ENCODE measurements around the gene MCUB. TPM values are rescaled to one million over a fixed set of nuclear protein-coding genes. Genes with fewer than 3 reads are reported as not detected.

MCUB gene
- total RNA-seq, 2 experiments from 2014 or later = 69.1 to 71.8 TPM

DNA sequence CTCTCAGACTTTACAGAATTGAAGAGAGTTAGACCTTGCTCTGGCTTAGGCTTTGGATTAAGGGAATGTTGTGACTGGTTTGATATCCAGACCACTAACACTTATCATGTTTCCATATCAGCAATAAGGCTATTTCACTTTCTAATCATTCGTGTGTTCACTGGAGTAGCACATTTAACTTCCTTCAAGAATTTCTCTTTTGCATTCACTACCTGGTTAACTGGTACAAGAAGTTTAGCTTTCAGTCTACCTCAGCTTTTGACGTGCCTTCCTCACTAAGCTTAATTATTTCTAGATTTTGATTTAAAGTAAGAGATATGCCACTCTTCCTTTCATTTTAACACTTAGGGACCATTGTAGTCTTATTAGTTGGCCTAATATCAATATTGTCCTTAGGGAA, 80.6 kb downstream of the MCUB start:
- CTCF ChIA-PET = interaction anchor here (0.6 to 0.9 kb wide), 3 partner anchors 10 to 194 kb away, joined by 3 read pairs; no protein-coding TSS in a partner anchor
- Mint-ChIP-seq H3K27ac (peak overlapping the region; percentile 72), H3K36me3 (ENCODE audit: low read depth) (peaks cover 20% of the 10 kb centered on the region), H3K4me3 (no peak overlapping the region), H3K9me3 (peaks cover 13% of the 10 kb centered on the region), H3K4me1 (ENCODE audit: low read depth) (peaks cover 48% of the 10 kb centered on the region), H3K27me3 (ENCODE audit: low read depth) (no peaks in the 10 kb centered on the region)
- intact Hi-C loops (cut with micrococcal nuclease) = loop anchor here (1.0 to 10.0 kb wide), 2 partner anchors 52 to 1546 kb away; no protein-coding TSS in a partner anchor
- DNase-seq = no peak

DNA sequence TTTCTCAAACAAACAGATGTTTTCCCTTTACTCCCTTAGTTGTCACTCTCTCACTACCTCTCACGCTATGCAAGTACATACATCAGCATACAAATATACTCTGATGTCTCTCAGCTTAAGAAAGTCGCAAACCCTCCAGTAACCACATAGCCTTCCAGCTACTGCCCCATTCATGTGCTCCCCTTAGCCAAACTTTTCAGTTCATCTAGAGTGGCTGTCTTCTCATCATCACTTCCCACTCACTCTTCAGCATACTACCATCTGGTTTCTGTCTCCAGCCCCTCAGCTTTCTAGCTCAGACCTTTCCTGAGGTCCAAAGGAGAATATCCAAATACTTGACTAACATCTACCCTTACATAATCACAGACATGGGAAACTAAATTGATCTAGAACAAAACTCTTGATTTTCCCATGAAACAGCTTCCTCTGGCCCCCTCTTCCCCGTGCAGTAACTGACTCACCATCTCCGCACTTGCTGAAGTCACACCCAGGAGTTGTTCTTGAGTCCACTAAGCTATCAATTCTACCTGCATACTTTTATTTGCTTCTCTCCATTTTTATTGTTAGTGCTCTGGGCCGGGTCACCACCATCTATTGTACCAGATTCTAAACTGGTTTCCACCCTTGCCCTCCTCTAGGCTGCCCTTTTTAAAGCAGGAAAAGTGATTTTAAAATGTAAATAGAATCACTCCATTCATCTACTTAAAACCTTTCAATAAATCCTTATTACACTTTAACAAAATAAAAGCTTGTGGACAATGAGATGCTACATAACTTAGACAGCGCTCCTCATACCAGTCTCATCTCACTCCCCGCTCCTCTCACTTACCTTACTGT, 86.0 kb downstream of the MCUB start:
- Mint-ChIP-seq H3K27me3 (ENCODE audit: low read depth) (no peaks in the 10 kb centered on the region), H3K4me1 (ENCODE audit: low read depth) (peaks cover 56% of the 10 kb centered on the region), H3K4me3 (no peak overlapping the region), H3K27ac (no peak overlapping the region), H3K9me3 (peaks cover 7% of the 10 kb centered on the region), H3K36me3 (ENCODE audit: low read depth) (peaks cover 5% of the 10 kb centered on the region)
- DNase-seq = peak; percentile 46
- CTCF ChIA-PET = interaction anchor here (1.2 kb wide), 2 partner anchors 12 to 23 kb away, joined by 5 to 7 read pairs; no protein-coding TSS in a partner anchor
- intact Hi-C loops (cut with micrococcal nuclease) = loop anchor here (5.0 to 10.0 kb wide), 3 partner anchors 301 to 1551 kb away; partner anchors contain the start of gene ELOVL6

DNA sequence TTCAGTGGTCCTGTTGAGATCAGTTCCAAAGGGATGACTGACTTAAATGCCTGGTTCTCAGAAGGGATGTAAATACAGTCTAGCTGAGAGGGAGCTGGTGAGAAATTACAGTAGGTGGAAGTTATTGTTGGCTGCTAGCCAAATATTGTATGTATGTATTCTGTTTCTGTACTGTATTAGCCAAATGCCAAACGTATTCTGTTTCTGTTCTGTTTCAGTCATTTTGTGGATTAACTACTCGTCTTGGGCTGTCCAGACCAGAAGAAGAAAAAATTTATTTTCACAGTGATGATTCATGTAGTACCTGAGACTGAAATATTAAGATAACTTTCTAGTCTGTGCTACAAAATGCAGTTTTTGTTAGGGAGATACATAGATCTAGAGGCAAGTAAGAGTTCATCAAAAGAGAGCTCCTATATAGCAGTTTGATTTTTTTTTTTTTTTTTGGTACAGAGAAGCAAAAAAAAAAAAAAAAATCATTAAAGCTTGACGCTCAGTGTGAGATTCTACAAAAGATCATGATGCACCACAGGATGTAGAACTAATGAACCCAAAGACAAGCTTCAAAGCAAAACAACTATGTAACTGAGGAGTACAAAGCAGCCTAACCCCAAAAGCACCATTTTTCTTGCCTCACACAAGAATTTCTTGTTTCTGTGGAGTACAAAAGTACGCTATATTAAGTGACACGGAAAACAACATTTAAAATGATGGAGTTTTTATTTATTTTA, 88.4 kb downstream of the MCUB start:
- no peak for DNase-seq
- peaks cover 21% of the 10 kb centered on the region for H3K9me3 Mint-ChIP-seq
- CTCF ChIA-PET = interaction anchor here (0.6 to 1.4 kb wide), 4 partner anchors 10 to 1536 kb away, joined by 3 to 5 read pairs (median 4); no protein-coding TSS in a partner anchor
- H3K36me3 Mint-ChIP-seq (ENCODE audit: low read depth) = peaks cover 20% of the 10 kb centered on the region
- peaks cover 45% of the 10 kb centered on the region for H3K4me1 Mint-ChIP-seq (ENCODE audit: low read depth)
- H3K27ac Mint-ChIP-seq = peak overlapping the region; percentile 77
- intact Hi-C loops (cut with micrococcal nuclease) = loop anchor here (1.0 to 10.0 kb wide), 5 partner anchors 54 to 1554 kb away; partner anchors contain the start of genes CASP6 and ELOVL6
- H3K27me3 Mint-ChIP-seq (ENCODE audit: low read depth) = no peaks in the 10 kb centered on the region
- peak overlapping the region; percentile 59 for H3K4me3 Mint-ChIP-seq

DNA sequence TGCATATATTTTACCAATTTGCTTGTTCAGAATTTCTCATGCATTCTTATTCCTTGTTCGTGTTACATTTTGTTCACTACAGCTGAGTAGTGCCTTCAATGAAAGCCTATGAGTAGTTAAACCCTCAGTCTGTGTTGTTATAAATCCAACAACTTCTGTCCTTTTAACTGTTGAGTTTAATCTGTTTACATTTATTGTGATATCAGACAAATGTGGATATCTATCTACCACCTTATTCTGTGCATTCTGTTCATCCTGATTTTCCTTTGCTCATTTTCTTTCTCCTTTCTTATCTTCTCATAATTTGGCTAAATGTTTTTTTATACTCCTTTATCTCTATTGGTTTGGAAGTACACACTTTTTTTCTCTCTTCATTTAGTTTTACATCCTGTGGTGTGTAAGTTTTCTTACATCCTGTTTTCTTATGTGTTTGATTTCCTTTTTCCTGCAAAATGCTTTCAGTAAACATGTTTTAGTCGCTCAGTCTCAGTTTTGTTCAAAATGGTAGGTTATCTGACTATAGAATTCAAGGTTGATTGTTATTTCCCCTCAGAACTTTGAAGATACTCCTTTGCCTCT, 89.0 kb downstream of the MCUB start:
- Mint-ChIP-seq H3K27ac (peak overlapping the region; percentile 77), H3K9me3 (peaks cover 23% of the 10 kb centered on the region), H3K4me1 (ENCODE audit: low read depth) (peaks cover 40% of the 10 kb centered on the region), H3K27me3 (ENCODE audit: low read depth) (no peaks in the 10 kb centered on the region), H3K4me3 (peak overlapping the region; percentile 39), H3K36me3 (ENCODE audit: low read depth) (peaks cover 21% of the 10 kb centered on the region)
- CTCF ChIA-PET = interaction anchor here (1.3 kb wide), 1 partner anchor 20 kb away, joined by 4 read pairs; no protein-coding TSS in a partner anchor
- intact Hi-C loops (cut with micrococcal nuclease) = loop anchor here (1.0 to 10.0 kb wide), 5 partner anchors 54 to 1554 kb away; partner anchors contain the start of genes CASP6 and ELOVL6
- DNase-seq = no peak

DNA sequence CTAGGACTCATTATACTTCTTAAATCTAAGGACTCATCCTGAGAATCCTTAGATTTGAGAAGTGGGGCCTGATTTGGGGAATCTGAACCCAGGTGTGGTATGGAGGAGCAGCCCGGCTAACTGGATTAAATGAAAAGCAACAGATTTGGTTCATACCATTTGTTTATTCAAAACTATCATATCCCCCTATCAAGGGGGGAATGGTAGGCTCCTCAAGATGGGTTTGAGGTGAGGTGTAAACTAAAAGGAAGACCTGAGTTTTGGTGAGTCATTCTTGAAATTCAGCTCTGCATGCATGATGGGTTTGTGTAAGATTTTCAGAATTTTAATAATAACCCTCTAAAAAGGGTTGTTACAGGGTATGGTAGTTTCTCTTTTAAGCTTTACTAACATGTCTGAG, 89.8 kb downstream of the MCUB start:
- H3K4me1 Mint-ChIP-seq (ENCODE audit: low read depth) = peaks cover 43% of the 10 kb centered on the region
- no peak overlapping the region for H3K4me3 Mint-ChIP-seq
- CTCF ChIA-PET = no interaction called here
- DNase-seq = peak; percentile 46
- peaks cover 24% of the 10 kb centered on the region for H3K36me3 Mint-ChIP-seq (ENCODE audit: low read depth)
- no peaks in the 10 kb centered on the region for H3K27me3 Mint-ChIP-seq (ENCODE audit: low read depth)
- peak overlapping the region; percentile 68 for H3K27ac Mint-ChIP-seq
- intact Hi-C loops (cut with micrococcal nuclease) = loop anchor here (1.0 to 10.0 kb wide), 6 partner anchors 21 to 1555 kb away; partner anchors contain the start of genes CASP6 and ELOVL6
- peaks cover 23% of the 10 kb centered on the region for H3K9me3 Mint-ChIP-seq

DNA sequence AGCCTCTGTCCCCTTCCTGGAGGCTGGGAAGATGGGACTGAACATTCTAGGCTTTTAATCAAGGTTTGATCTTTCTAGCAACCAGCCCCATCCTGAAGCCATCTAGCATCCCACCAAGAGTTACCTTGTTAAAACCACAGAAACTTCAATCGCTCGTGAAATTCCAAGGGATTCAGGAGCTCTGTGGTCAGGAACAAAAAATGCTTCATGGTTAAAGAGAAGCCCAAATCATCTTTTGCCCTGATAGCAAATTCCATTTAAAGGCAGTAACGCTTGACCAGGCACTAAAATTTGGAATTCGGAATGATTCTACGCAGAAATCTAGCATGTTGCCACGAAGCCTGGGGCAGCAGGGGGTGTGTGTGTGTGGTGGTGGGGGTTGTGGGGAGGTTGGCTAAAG, 95.3 kb downstream of the MCUB start:
- peak overlapping the region; percentile 41 for H3K27ac Mint-ChIP-seq
- CTCF ChIA-PET = no interaction called here

DNA sequence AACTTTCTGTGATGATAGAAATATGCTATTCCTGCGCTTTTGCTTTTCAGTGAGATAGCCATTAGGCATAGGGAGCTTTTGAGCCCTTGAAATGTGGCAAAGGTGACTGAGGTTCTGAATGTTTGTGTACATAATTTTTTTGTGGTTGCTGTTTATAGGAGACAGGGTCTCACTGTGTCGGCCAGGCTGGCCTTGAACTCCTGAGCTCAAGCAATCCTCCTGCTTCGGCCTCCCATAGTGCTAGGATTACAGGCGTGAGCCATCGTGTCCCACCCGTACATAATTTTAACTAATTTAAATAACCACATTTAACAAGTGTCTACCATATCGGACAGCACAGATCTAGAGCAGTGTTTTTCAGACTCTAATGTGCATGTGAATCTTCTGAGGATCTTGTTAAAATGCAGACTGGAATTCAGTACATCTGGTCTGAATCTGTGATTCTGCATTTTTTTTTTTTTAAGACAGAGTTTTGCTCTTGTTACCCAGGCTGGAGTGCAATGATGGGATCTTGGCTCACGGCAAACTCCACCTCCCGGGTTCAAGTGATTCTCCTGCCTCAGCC, 97.9 kb downstream of the MCUB start:
- H3K36me3 Mint-ChIP-seq (ENCODE audit: low read depth) = peaks cover 6% of the 10 kb centered on the region

More for the DNA sequence above, 95.3 kb downstream of the MCUB start:
- no peak overlapping the region for H3K4me3 Mint-ChIP-seq
- H3K36me3 Mint-ChIP-seq (ENCODE audit: low read depth) = peaks cover 19% of the 10 kb centered on the region
- H3K4me1 Mint-ChIP-seq (ENCODE audit: low read depth) = peaks cover 51% of the 10 kb centered on the region
- DNase-seq = no peak
- no peaks in the 10 kb centered on the region for H3K27me3 Mint-ChIP-seq (ENCODE audit: low read depth)
- H3K9me3 Mint-ChIP-seq = peaks cover 16% of the 10 kb centered on the region
- intact Hi-C loops (cut with micrococcal nuclease) = loop anchor here (5.0 kb wide), 1 partner anchor 162 kb away; the partner anchor contains the start of gene GAR1

DNA sequence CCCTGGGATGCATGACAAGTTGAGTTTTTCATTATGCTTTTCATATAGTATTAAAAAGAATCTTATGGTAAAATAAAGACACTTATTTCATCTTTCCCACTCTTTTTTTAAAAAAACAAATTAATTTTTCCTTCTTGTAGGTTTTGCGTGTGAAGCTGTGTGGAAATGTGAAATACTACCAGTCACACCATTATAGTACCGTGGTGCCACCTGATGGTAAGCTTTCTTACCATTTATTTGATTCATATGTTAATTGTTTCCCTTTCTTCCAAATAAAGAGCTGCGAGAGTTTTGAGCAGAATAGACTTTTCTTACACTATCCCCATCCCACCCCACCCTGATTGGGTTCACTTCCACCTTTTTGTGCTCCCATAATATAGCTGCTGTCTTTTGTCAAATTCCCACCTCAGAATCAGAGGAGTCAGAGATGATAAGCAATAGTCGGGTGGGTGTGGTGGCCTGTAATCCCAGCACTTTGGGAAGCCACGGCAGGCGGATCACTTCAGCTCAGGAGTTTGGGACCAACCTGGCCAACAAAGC, 98.9 kb downstream of the MCUB start:
- intact Hi-C loops (cut with micrococcal nuclease) = loop anchor here (1.0 to 5.0 kb wide), 5 partner anchors 84 to 237 kb away; partner anchors contain the start of genes GAR1 and SEC24B
- no peak overlapping the region for H3K27ac Mint-ChIP-seq
- H3K9me3 Mint-ChIP-seq = no peaks in the 10 kb centered on the region
- peaks cover 46% of the 10 kb centered on the region for H3K4me1 Mint-ChIP-seq (ENCODE audit: low read depth)
- H3K4me3 Mint-ChIP-seq = no peak overlapping the region
- no peaks in the 10 kb centered on the region for H3K27me3 Mint-ChIP-seq (ENCODE audit: low read depth)
- peak; percentile 63 for DNase-seq
- peaks cover 5% of the 10 kb centered on the region for H3K36me3 Mint-ChIP-seq (ENCODE audit: low read depth)
- CTCF ChIA-PET = interaction anchor here (0.6 to 2.4 kb wide), 19 partner anchors 11 to 280 kb away, joined by 3 to 12 read pairs (median 4); partner anchors contain the start of genes CASP6, MCUB and SEC24B

More for the DNA sequence above, 97.9 kb downstream of the MCUB start:
- Mint-ChIP-seq H3K4me3 (no peak overlapping the region), H3K9me3 (peaks cover 4% of the 10 kb centered on the region), H3K27me3 (ENCODE audit: low read depth) (no peaks in the 10 kb centered on the region), H3K4me1 (ENCODE audit: low read depth) (peaks cover 42% of the 10 kb centered on the region), H3K27ac (no peak overlapping the region)
- DNase-seq = no peak
- CTCF ChIA-PET = interaction anchor here (0.7 to 2.4 kb wide), 9 partner anchors 10 to 225 kb away, joined by 3 to 12 read pairs (median 3); partner anchors contain the start of gene SEC24B
- intact Hi-C loops (cut with micrococcal nuclease) = loop anchor here (2.0 to 5.0 kb wide), 2 partner anchors 83 to 159 kb away; partner anchors contain the start of gene GAR1

DNA sequence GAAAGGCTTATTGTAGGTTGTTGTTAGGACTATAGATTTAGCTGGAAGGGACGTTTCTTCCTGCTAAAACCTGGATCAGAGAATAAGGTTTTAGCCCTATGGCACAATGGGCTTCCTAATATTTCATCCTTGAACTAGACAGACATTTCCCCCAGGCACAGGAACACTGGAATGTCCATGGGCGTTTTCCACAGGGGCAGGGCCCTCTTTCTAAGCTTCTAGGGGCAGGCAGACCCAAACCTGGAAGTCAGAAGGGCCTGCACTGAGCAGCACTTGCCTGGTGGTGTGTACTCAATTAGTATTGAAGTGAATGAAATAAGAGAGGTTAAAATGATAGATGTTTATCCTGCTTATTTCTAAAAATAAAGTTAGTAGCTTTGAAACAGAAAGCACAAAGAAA, 102.1 kb downstream of the MCUB start:
- Mint-ChIP-seq H3K4me3 (no peak overlapping the region), H3K36me3 (ENCODE audit: low read depth) (peaks cover 5% of the 10 kb centered on the region), H3K9me3 (no peaks in the 10 kb centered on the region), H3K27ac (no peak overlapping the region), H3K27me3 (ENCODE audit: low read depth) (no peaks in the 10 kb centered on the region), H3K4me1 (ENCODE audit: low read depth) (peaks cover 48% of the 10 kb centered on the region)
- no peak for DNase-seq
- CTCF ChIA-PET = interaction anchor here (0.6 kb wide), 1 partner anchor 113 kb away, joined by 3 read pairs; no protein-coding TSS in a partner anchor
- intact Hi-C loops (cut with micrococcal nuclease) = loop anchor here (10.0 kb wide), 1 partner anchor 313 kb away; no protein-coding TSS in a partner anchor

DNA sequence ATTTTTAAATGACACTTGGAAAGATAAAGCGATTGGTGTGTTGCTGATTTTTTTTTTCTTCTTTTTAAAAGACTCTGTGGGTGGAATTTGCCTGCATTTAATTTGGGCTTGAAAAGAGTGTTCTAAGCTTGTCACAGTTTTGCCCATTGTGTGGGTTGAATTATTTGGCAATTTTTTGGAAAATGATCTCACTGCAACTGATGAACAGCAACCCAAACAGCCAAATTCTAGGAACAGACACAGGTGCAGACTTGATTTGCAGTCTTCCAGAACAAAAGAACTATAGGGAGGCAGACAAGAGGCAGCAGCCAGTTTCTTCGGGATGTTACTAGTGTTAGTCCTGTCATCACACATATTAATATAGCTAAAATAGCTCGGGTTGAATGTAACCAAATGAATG, 102.7 kb downstream of the MCUB start:
- no peaks in the 10 kb centered on the region for H3K9me3 Mint-ChIP-seq
- H3K4me1 Mint-ChIP-seq (ENCODE audit: low read depth) = peaks cover 47% of the 10 kb centered on the region
- no peak for DNase-seq
- H3K27ac Mint-ChIP-seq = no peak overlapping the region
- intact Hi-C loops (cut with micrococcal nuclease) = loop anchor here (10.0 kb wide), 1 partner anchor 312 kb away; no protein-coding TSS in a partner anchor
- CTCF ChIA-PET = interaction anchor here (0.6 to 1.0 kb wide), 2 partner anchors 114 to 163 kb away, joined by 3 read pairs; no protein-coding TSS in a partner anchor
- H3K36me3 Mint-ChIP-seq (ENCODE audit: low read depth) = peaks cover 5% of the 10 kb centered on the region
- no peaks in the 10 kb centered on the region for H3K27me3 Mint-ChIP-seq (ENCODE audit: low read depth)
- no peak overlapping the region for H3K4me3 Mint-ChIP-seq

Data from activated naive CD4-positive, alpha-beta T cell treated with anti-CD3 and anti-CD28 coated beads for 36 hours (primary cell).